HG03442 (cell line): ENCODE data around the gene NARF.

ENCODE experiments used
- ATAC-seq: cut with Tn5 transposase; IDR thresholded peaks from one replicate; pipeline ENCODE4 v1.9.1; 2021; ENCODE audit warnings: mild to moderate bottlenecking, moderate library complexity; ENCODE audit not compliant: unreplicated experiment

The NARF gene

DNA sequence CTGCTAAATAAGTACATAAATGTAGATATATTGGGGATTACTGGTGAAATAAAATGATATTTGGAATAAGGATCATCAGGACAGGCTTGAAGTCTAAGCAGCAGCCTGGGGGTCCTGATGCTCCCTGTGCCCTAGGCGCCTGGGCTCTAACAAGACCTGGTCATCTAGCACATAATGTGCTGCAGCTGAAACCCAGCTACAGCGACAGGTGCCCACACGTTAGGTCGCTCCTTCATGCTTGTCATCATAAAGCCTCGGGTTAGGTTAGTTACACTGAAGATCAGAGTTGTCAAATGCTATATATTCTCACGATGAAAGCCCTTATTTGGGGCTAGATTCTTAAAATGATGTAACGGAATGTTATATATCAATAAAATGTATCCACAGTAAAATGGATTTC, 11.5 kb downstream of the NARF start:
- ATAC-seq, result no peak

- ATAC-seq, result no peak
Measured at GRCh38 chr17:82474223-82475010, 15.9 kb downstream of the NARF start.

- no peak for ATAC-seq
Measured at GRCh38 chr17:82475458-82475857, 16.9 kb downstream of the NARF start.

DNA sequence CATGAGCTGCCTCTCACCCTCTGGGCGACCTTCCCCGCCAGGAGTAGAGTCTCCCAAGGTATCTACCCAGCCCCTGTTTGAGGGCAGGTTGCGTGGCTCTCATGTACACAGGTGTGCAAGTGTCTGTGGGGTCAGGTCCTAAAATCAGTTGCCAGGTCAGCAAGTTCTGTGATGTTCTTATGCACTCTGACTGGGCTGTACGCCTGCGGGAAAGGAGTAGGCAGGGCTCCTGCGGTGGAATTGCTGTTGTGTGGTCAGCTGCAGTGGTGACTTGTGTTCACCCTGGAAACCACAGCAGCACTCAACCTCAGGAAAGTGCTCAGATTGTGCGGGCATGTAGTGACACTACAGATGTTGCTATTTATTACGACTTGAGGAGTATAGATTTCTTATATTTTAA, 19.4 kb downstream of the NARF start:
- no peak for ATAC-seq

- no peak for ATAC-seq
Measured at GRCh38 chr17:82479602-82480001, 21.1 kb downstream of the NARF start.

GRCh38 chr17:82480318-82480717, 21.8 kb downstream of the NARF start:
- ATAC-seq, result no peak

DNA sequence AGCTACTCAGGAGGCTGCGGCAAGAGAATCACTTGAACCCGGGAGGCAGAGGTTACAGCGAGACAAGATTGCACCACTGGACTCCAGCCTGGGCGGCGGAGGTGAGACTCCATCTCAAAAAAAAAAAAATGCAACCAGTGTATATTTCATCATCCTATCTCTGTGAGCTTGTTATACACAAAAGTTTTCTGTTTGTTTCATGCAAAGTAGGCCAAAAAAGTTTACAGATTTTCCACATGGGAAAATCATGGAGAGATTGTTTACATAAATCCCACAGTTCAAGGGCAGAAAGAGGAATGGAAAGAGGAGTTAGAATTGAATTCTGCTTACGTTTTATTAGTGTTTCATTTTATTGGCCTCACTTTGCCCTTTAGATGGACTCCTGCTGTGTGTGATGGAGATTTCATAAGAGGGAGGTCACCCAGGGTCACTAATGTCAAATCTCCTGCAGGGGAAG, 24.7 kb downstream of the NARF start:
- ATAC-seq, result no peak

DNA sequence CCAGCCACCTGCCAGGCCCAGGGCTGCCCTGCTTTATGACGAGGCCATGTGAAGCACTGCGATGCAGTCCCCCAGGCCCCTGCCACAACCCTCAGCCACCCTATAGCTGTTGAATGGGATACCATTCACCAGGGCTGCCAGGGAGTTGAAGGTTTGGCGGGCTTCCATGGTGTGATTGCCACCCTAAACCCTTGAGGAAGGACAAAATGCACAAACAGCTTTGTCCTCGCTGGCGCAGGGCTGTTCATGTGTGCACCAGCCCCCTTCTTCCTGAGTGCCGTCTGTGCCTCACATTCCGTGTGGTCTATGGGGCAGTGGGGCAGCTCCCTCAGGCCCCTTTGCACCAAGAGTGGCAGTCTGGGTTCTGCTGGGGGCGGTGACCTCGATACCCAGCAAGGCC, 25.3 kb downstream of the NARF start:
- ATAC-seq, result no peak

DNA sequence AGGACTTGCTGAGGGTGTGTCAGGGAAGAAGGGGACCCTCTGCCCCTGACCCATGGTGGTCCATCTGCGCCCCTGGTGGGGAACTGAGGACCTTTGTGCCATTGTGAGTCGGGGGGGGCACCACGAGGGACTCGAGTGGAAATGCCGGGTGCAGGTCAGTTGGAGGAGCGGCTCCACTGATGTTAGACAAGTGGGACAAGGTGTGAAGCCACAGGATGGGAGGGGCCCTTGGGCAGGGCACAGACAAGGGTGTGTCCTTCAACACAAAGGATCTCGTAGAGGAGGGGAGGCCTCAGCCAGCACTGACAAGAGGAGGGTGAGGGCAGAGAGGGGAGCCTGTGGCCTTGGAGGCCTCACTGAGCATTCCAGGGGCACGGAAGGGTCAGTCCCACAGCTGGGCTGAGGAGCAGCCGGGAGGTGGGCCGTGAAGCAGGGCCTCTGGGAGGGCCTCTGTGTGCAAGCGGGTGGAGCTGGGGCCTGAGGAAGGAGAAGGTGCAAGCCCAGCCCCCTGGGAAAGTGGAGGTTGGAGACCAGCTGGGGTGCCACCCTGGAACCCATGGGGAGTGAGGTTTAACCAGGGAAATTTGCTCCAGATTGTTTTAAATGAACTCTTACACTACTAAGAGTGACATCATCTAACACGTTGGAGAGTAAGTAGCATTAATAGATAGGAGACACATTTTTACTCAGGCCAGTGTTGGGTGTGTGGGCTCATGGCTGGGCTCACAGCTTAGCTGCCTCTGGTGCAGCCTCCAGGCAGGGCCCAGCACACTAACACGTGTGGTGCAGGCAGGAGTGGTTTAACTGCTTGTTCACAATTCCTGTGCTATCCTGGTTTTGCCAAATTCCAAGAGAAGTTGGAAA, 27.9 kb downstream of the NARF start:
- no peak for ATAC-seq

GRCh38 chr17:82487910-82488309, 29.4 kb downstream of the NARF start:
- no peak for ATAC-seq

DNA sequence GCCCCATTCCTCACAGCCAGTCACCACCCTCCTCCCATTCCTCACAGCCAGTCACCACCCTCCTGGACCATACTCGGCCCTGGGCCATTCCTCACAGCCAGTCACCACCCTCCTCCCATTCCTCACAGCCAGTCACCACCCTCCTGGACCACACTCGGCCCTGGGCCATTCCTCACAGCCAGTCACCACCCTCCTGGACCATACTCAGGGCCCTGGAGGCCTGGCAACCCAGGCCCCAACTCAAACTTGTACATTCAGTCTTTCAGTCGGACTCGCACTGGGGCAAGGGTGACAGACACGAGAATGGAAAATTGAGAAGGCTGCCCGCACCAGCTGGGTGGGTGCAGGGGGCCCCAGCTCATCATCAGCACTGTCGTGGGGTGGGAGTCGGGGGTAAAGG, 30.6 kb downstream of the NARF start:
- no peak for ATAC-seq

GRCh38 chr17:82489851-82490511, 31.4 kb downstream of the NARF start:
- ATAC-seq, result no peak

DNA sequence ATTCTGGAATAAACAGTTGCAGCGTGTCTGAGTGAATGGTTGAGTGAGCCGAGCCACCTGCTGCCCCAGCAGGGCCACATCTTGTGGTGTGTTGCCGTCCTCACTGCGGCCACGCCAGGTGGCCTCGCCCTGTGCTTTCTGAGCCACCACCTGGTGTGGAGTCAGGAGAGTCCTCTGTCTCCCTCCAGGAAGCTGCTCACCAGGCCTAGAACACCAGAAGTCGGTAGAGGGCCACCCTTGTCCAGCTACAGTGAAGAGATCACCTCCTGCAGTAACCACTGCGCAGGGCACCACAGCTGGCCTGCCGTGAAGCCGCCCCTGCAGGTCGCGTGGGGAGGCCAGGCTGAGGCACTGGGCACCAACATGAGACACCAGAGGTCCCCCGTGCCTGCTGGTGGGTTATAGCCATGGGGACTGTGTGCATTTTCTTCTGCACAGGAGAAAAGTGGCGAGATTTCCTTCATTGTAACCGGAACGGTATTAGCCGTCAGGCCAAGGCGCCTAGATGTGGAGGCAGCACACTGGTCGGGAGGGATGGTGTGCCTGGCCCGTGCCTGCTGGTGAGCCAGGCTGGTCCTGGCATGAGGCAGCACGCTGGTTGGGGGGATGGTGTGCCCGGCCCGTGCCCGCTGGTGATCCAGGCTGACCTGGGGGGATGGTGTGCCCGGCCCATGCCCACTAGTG, 32.1 kb downstream of the NARF start:
- ATAC-seq, result no peak

GRCh38 chr17:82491196-82491530, 32.6 kb downstream of the NARF start:
- ATAC-seq, result no peak

- ATAC-seq, result no peak
Measured at GRCh38 chr17:82491533-82491932, 33.0 kb downstream of the NARF start.

DNA sequence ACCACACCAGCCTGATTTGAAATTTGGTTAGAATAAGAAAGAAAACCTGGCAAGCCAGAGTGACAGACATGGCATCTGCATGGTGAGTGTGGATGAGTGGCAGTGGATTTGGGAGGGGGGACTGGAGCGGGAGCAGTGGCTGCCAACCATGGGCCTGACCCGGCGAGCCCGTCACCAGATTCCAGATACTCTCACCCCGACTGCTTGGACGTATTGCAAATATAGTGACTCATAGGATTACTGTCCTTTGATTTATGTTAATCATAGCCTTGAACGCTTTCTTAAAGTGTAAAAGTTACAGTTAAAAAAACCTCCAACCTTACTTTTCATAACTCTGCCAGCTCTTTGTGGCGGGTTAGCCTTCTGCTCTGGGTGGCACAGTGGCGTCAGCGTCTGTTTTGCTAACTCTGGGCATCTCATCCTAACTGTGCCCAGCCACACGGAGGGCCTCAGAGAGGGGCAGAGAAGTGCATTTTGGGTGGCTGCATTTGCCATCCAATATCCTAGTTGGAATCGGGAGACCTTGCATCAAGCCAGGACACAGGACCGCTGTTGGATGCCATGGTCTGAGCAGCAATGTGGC, 34.2 kb downstream of the NARF start:
- no peak for ATAC-seq

GRCh38 chr17:82493226-82493781, 34.8 kb downstream of the NARF start:
- no peak for ATAC-seq

- peak; percentile 47 for ATAC-seq
Measured at GRCh38 chr17:82494236-82495055, 35.9 kb downstream of the NARF start.

GRCh38 chr17:82495844-82496528, 37.4 kb downstream of the NARF start:
- no peak for ATAC-seq
